ENCODE measurements around the gene PA2G4. TPM values are rescaled to one million over a fixed set of nuclear protein-coding genes. Genes with fewer than 3 reads are reported as not detected.
A peak's percentile ranks its signal among the peaks of the same experiment; 100 is the strongest.

The PA2G4 gene
- total RNA-seq, 1 donor, result 141 TPM

GRCh38 chr12:56084958-56085543 is 19.3 kb upstream of the PA2G4 start:
- H3K4me3 ChIP-seq (ENCODE audit: low read depth, low read length), result no peak overlapping the region
- no peak for DNase-seq (ENCODE audit: low read depth)
- TF ChIP-seq CTCF (IDR thresholded peaks at IDR 0.05; ENCODE audit: insufficient read depth, low read length), result peak; percentile 31

GRCh38 chr12:56086096-56086495 is 18.3 kb upstream of the PA2G4 start:
- no peak for DNase-seq (ENCODE audit: low read depth)
- TF ChIP-seq CTCF (IDR thresholded peaks at IDR 0.05; ENCODE audit: insufficient read depth, low read length), result no peak
- no peak overlapping the region for H3K4me3 ChIP-seq (ENCODE audit: low read depth, low read length)

GRCh38 chr12:56086608-56087007 is 17.8 kb upstream of the PA2G4 start:
- no peak overlapping the region for H3K4me3 ChIP-seq (ENCODE audit: low read depth, low read length)
- no peak for TF ChIP-seq CTCF (IDR thresholded peaks at IDR 0.05; ENCODE audit: insufficient read depth, low read length)
- DNase-seq (ENCODE audit: low read depth), result no peak

- peak; percentile 11 for DNase-seq (ENCODE audit: low read depth)
- no peak overlapping the region for H3K4me3 ChIP-seq (ENCODE audit: low read depth, low read length)
- TF ChIP-seq CTCF (IDR thresholded peaks at IDR 0.05; ENCODE audit: insufficient read depth, low read length), result no peak
These were observed 17.1 kb upstream of the PA2G4 start for GRCh38 chr12:56087220-56087619.

GRCh38 chr12:56097738-56098137 is 6.6 kb upstream of the PA2G4 start:
- no peak for DNase-seq (ENCODE audit: low read depth)
- H3K4me3 ChIP-seq (ENCODE audit: low read depth, low read length), result no peak overlapping the region
- TF ChIP-seq CTCF (IDR thresholded peaks at IDR 0.05; ENCODE audit: insufficient read depth, low read length), result no peak

GRCh38 chr12:56098592-56098991 is 5.8 kb upstream of the PA2G4 start:
- TF ChIP-seq CTCF (IDR thresholded peaks at IDR 0.05; ENCODE audit: insufficient read depth, low read length), result no peak
- H3K4me3 ChIP-seq (ENCODE audit: low read depth, low read length), result no peak overlapping the region
- no peak for DNase-seq (ENCODE audit: low read depth)

GRCh38 chr12:56099787-56100186 is 4.6 kb upstream of the PA2G4 start:
- no peak for TF ChIP-seq CTCF (IDR thresholded peaks at IDR 0.05; ENCODE audit: insufficient read depth, low read length)

More at GRCh38 chr12:56099787-56100186, 4.6 kb upstream of the PA2G4 start:
- no peak for DNase-seq (ENCODE audit: low read depth)
- H3K4me3 ChIP-seq (ENCODE audit: low read depth, low read length), result no peak overlapping the region

All from fibroblast of the aortic adventitia (primary cell).